NCI-H1105 (cell line): ENCODE results near the gene CALHM3.

ENCODE experiments used
- DNase-seq: peaks from one replicate; lab custom pipeline; 2025; lab: John Stamatoyannopoulos, UW

CALHM3 gene

DNA sequence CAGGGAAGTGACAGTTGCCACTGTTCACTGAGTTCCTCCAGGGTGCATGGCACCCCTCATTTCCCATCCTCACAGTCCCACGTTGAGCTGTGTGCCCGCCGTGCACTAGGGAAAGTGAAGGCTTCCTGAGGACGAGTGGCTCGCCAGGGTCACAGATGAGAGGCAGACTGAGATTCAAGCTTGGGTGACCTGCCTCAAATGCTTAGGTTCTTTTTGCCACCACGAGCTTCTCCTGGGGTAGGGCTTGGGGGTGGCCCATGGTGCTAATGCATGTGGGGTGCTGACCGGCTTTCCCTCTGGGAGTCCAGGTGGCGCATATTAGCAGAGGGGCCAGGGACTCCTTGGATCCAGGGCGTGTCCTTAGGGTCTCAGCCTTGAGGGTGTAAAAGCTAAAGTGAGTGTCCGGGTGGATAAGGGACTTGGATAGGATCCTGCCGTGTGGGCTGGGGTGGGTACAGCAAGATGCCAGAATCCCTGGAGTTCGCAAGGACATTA is 28.8 kb downstream of the CALHM3 start:
- DNase-seq: no peak

DNA sequence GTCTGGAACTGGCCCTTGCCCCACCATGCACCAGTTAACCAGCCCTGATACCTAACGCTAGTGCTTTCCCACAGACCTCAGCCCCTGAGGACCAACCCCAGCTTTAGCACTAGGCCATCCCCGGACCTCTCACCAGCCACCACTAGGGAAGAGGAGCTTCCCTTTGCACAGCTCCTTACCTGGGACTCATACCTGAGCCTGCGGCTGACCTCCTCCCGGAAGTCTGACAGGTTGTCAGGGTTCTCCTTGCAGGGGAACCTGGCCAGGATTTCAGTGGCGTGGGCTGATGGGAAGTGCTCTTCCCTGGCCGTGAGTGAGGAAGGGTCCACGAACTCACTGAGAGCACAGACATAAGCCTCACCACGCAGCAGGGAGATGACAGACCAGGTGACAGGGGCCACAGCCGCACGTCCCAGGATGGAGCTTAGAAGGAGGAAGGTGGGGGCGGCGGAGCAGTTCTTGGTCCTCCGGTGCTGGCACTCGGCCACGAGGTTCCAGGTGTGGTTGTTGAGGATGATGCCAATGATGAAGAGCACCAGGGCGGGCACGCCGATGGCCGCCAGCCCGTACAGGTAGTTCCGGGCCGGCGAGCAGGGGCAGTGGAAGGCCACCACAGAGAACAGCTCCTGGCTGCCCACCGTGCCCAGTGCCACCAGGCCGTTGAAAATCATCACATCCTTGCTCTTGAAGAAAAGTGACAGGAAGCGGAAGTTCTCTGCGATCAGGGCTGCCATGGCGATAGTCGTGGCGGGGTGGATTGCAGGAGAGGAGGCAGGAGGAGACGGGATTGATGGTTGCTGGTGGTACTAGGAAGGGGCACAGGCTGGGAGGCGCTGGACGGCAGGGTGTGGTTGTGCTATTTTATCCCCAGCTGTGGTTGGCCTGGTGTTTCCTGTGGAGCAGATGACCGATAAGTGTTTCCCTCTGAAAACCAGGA is 29.6 kb downstream of the CALHM3 start:
- DNase-seq: no peak

GRCh38 chr10:103448746-103449145 is 30.3 kb downstream of the CALHM3 start:
- DNase-seq: no peak

DNA sequence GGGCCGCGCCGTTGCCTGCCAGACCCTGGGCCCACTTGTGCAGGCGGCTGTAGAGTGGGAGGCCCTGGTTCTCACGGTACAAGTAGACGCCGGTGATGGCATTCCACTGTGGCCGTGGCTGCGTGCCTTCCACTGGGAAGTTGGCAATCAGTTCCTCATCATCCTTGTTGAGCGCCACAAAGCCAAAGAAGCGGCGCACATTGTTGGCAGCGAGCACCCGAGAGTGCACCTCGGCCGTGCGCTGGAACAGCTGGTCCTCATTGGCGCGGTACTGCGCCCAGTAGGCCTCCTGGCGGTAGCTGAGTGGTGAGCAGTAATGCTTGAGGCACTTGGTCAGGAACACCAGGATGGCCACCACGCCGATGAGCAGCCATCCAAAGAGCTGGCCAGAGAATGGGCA is 31.9 kb downstream of the CALHM3 start:
- DNase-seq: no peak

GRCh38 chr10:103445767-103446567 is 33.1 kb downstream of the CALHM3 start:
- no peak for DNase-seq

GRCh38 chr10:103445366-103445765 is 33.7 kb downstream of the CALHM3 start:
- DNase-seq: no peak

DNA sequence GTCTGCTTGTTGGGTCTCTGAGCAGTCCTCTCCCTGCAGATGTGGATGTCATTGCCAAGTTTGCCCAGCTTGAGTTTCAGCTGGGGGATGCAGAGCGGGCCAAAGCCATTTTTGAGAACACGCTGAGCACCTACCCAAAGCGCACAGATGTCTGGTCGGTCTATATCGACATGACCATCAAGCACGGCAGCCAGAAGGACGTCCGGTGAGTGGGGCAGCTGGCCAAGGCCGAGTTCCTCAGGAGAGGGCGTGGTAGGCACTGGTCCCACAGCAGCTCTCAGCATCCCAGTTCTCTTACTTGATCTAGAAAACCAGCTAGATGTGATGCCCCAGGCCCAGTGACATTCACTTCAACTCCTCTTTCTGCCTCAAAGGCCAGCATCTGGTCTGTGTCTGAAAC is 34.6 kb downstream of the CALHM3 start:
- no peak for DNase-seq

- DNase-seq: no peak
These were observed 35.4 kb downstream of the CALHM3 start for GRCh38 chr10:103443475-103444185.

- DNase-seq: no peak
These were observed 37.0 kb downstream of the CALHM3 start for GRCh38 chr10:103442031-103442461.

DNA sequence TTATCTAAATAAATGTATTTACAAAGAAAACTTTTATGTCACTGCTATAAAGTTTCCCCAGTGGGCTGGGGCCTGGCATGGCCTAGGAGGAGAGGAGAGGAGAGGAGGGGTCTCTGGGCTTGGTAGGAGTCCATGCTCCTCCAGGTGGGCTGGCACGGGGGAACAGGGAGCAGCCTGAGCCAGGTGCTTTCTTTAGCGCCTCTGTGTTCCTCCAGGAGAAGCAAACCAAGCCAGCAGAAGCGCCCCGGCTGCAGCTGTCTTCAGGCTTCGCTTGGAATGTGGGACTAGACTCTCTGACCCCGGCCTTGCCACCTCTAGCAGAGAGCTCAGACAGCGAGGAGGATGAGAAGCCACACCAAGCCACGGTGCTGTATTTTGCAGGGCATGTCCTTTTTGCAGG is 37.4 kb downstream of the CALHM3 start:
- no peak for DNase-seq

DNA sequence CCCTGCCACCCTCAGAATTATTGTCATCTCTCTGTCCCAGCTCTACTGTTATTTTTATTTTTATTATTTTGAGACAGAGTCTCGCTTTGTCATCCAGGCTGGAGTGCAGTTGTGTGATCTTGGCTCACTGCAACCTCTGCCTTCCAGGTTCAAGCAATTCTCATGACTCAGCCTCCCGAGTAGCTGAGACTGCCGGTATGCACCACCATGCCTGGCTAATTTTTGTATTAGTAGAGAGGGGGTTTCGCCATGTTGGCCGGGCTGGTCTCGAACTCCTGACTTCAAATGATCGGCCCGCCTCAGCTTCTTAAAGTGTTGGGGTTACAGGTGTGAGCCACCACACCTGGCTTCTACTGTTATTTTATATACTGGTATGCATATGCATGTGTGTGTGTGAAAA is 37.8 kb downstream of the CALHM3 start:
- no peak for DNase-seq

- DNase-seq: no peak
These were observed 38.6 kb downstream of the CALHM3 start for GRCh38 chr10:103440416-103440815.

- no peak for DNase-seq
These were observed 39.3 kb downstream of the CALHM3 start for GRCh38 chr10:103439776-103440175.

DNA sequence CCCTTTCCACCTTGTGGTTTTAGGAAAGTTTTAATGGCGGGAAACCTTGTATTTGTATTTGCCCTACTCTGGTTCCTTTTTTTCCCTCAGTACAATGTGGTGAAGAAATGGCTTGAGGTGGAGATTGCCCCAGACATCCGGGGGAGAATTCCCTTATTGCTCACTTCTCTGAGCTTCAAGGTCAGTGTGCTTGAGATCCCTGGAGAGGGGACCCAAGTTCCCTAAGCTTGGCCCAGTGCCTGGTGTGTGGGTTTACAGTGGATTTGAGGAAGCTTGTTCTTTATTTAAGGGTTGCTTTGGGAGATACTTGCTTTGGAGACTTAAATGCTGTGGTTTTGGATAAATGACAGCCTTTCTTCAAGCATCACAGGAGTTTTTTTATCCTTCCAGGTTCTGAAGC is 45.2 kb downstream of the CALHM3 start:
- DNase-seq: no peak

- DNase-seq: no peak
These were observed 47.1 kb downstream of the CALHM3 start for GRCh38 chr10:103431902-103432301.

GRCh38 chr10:103429647-103430046 is 49.4 kb downstream of the CALHM3 start:
- no peak for DNase-seq

DNA sequence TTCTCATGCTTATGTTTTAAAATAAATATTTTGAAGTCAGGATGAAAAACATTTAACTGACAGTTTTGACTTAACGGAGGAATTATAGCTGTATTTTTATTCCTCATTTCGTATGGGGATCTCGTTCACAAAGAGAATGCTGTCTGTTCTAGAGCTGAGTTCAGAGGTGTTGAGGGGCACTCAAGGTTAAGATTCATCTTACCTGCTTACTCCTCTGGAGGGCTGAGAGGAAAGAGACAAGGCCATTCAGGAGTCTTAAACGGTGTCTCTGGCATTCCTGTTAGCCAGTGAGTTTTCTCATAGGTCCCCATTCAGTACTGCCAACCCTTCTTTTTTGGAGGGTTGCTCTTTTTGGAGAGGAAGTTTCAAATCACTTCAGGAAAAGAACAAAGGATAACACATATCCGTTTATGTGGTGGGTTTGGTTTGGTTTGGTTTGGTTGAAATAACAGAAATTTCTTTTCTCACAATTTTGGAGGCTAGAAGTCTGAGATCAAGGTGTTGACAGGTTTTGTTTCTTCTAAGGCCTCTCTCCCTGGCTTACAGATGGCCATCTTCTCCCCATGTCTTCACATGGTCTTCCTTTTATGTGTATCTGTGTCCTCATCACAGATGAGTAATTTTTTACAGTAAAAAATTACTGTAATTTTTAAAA is 49.9 kb downstream of the CALHM3 start:
- DNase-seq: no peak

GRCh38 chr10:103427866-103428265 is 51.2 kb downstream of the CALHM3 start:
- no peak for DNase-seq

DNA sequence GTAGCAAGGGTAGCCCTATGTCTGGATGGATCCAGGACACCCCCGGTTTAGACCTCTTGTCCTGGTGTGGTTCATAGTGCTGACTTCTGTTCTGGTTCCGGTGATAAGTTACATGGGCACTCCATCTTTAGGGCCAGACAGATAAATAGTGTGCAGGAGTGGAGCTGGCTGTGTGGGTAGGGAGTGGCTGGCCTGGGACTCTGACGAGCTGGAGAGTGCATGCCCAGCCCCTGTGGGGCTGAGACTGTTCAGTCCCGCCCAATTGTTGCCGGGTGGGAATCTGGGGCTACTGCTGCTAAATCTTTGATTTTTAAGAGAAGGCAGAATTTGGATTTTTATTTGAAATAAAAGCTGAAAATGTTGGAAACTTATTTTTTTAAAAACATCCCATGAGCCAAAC is 55.3 kb downstream of the CALHM3 start:
- DNase-seq: no peak
